ENCODE measurements around the gene FOCAD.

Gene FOCAD

GRCh38 chr9:20981486-20981885, 297.4 kb downstream of the FOCAD start:
- no peak for DNase-seq

- DNase-seq, result no peak
Measured at GRCh38 chr9:20984506-20984905, 300.4 kb downstream of the FOCAD start.

GRCh38 chr9:20985851-20986600, 302.0 kb downstream of the FOCAD start:
- DNase-seq, result no peak

DNA sequence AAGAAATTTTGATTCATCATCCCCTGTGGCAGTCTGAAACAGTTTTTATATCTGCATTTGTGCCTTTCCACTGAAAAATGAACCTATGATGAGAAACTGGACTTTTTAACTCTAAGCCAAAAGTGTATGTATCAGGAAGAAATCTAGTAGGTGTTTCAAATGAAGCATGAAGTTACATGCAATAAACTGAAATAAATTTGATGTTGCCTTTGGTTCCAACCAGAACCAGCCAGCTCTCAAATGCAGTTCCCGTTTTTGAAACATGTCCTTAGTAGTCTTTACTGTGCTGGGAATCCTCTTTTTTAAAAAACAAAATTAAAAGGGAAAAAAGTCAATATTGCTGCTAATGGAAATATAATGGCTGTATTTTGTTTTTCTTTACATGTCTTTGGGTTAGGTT, 303.5 kb downstream of the FOCAD start:
- DNase-seq, result no peak

DNA sequence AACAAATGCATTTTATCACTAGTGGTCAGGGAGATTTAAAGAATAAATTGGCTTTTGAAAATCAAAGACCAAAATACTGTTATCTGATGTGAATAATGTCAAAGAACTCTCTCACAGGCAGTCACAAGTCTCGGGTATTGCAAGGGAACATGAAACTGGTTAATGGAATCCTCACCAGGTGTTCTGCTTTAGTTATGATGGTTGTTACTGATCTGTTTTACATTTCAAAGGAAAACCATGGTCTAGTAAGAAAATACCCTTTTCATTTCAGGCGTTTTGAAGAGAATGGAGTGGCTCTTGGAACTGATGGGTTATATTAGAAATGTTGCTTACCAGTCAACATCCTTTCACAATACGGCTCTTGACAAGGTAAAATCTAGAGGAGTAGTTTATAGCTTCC, 304.0 kb downstream of the FOCAD start:
- DNase-seq, result no peak

DNA sequence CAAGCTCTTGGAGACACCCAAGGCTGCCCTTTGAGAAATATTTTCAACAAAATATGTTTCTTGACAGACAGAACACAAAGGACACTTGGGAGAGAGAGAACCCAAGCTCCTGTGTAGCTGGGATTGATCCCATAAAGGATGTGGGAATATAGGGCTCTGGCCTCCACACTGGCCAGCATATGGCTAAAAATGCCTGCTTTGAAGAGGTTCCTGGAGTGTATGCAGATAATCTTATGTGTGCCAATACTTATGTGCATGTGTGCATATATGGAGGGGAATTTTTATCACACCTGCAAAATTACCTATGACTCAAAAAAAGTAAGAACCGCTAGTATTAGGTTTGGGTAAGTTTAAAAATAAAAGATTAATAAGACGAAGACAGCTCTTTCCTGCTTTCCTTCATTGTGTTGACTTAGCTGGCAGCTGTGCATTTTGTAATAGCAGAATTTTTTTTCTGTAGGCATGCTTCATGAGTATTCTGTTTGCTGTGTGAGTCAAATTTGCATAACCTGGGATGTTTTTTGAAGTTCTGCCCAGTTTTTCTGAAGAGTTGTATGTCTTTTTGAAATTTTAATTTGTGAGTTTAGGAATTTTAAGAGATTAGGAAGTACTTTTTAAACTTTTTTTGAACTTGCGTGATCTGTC, 304.7 kb downstream of the FOCAD start:
- no peak for DNase-seq

DNA sequence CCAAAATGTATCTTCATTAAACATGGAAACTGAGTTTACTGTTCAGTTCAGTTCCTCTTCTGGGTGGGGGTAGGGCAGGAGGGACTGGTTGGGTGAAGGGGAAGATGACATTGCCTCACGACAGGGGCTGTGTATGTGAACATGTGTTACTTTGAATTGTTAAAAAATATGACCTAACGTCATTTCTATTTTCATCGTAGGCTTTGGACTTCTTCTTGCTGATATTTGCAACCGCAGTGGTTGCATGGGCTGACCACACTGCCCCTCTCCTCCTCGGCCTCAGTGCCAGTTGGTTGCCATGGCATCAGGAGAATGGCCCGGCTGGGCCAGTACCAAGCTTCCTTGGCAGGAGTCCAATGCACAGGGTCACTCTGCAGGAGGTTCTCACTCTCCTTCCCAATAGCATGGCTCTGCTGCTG, 305.9 kb downstream of the FOCAD start:
- DNase-seq, result no peak

DNA sequence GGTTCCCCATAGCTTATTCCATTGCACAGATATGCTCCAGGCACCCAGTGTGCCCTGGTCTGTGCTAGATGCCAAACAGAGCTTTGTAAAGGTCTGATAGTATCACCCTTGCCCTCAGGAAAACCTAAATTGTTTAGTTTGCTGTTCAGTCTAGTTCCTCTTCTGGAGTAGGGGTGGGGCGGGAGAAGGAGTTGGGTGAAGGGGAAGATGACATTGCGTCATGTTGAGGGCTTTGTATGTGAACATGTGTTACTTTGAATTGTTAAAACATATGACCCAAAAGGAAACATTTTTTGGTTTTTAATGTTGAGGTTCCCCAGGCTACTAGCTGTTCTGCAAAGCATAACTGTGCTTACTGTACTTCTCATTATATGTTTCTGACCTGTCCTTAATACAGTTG, 306.8 kb downstream of the FOCAD start:
- no peak for DNase-seq

- no peak for DNase-seq
Measured at GRCh38 chr9:20994486-20994885, 310.4 kb downstream of the FOCAD start.

DNA sequence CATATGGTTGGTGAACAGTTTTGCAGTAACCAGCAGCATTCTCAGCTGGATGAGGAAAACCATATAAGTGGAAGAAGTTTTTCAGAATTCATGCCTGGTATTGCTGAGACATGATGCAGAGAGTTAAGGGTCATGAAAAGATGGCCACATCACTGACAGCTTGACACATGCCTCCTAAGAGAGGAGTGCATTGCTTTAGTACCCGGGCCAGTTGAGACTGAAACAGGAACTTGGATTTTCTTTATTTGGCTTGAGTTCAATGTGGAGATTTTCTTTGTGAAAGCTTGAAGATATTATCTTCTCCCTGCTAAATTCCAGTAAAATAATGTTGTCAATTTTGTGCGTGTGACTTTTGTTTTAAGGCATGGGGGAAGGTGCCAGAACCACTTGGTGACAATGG, 311.6 kb downstream of the FOCAD start:
- no peak for DNase-seq

DNA sequence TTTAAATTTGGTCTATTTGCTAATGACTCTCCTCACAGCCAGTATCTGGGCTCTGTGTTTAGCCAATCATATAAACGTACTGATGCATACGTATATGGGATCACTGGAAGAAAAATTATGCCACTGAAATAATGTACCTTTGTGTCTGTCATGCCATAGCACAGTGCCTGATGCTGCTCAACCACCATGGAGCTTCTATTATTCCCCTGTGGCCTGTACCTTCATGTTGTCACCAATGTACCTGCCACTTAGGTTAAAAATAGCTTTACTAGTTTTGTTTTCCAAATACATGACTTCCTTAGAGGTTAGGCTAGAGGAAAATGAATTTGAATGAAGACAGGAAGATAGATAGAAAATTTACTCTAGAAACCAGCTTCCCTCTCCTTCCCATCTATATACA, 312.8 kb downstream of the FOCAD start:
- no peak for DNase-seq

DNA sequence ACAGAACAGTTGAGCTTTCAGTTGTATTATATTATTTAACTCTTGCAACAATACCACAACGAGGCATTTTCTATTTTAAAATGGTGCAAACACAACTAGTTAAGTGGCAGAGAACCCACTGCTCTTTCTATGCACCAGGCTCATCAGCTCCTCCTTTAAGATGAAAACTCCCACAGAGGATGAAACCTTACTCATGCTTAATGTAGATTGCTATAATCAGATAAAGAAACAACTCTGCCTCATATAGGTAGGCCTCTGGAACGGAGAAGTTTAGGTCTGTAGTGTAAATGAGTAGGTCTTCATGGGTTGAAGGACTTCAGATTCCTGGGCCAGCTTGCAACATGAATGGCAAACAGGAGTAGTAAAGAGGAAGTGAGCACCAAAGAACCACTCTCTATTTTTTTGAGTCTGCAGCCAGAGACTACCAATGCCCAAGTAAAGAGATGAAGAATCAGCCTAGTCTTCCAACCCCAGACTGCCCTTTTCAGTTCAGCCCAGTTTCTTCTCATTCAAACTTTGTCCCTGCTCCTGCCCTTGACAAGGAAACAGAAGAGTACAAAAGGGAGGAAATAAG, 313.5 kb downstream of the FOCAD start:
- no peak for DNase-seq

DNA sequence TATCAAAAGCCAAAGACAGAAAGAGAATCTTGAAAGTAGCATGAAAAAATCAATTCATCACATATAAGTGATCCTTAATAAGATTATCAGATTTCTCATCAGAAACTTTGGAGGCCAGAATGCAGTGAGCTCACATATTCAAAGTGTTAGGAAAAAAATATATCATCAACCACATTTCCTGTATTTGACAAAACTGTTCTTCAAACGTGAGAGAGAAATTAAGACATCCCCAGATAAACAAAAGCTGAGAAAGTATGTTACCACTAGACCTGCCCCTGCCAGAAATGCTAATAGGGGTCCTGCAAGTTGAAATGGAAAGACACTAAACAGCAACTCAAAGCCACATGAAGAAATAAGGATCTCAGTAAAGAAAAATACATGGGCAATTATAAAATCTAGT, 317.5 kb downstream of the FOCAD start:
- DNase-seq, result no peak

DNA sequence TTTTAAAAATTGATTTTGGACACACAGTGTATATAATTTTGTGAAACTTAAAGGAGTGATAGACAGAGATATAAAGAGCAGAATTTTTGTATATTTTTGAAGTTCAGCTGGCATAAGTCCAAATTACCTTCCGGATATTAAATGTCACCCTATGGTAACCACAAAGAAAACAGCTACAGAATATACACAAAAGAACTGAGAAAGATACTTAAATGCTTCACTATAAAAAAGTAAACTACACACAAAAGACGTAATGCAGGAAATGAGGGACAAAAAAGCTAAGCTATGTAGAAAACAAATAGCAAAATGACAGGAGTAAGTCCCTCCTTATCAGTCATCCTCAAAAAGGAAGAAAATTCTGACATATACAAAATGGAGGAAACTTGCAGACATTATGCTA, 318.0 kb downstream of the FOCAD start:
- DNase-seq, result no peak

- DNase-seq, result no peak
Measured at GRCh38 chr9:21015129-21015815, 331.2 kb downstream of the FOCAD start.

DNA sequence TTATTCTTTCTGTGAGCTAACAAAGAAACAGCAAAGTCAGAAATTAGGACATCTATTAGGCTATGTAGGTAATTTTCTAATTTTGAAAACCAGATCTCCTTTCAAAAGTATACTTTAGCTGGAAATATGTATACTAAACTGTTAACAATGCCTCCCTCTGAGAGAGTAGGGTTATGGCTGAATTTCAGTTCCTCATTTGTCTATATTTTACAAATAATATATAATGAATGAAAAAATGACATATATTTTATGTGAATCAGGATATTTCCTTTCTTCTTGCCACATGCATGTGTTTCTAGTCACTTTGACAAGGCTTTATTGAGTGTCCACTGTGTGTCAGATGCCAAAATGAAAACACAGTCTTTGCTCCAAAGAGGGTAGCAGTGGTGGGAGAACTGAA, 331.9 kb downstream of the FOCAD start:
- DNase-seq, result no peak

GRCh38 chr9:21016701-21017491, 332.8 kb downstream of the FOCAD start:
- no peak for DNase-seq

DNA sequence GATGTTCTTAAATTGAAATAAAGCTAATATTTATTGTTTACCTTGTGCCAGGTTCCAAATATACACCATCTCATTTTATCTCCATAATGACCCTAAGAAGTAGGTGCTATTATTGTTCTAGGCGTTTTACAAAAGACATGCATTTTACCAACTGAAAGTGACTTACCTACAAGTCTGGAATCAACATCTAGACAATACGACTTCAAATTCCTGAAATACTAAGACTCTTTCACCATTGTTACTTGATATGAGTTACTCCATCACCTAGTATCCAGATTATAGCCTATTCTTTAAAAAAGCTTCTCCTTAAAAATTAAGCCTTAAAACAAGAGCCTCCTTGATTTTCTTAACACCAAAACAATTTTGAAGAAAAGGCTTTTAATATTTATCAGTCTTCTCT, 334.1 kb downstream of the FOCAD start:
- no peak for DNase-seq

- no peak for DNase-seq
Measured at GRCh38 chr9:21023861-21024260, 339.8 kb downstream of the FOCAD start.

DNA sequence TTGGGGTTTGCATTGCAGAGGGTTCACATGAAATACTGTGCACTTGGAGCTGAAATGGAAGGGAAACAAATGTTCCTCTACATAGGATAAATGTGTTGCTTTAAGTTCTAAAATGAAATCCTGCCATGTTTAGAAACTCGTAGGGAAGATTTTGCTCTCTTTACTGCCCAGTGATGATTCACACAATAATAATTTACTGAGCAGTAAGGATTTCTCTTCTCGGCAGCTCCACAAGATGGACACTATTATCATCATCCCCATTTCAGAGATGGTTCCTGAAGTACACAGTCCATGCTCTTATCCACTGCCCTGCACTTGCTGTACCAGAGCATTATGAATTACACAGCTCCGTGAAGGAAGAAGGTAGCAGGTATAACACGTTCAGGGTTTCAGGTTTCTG, 343.2 kb downstream of the FOCAD start:
- DNase-seq, result no peak

- DNase-seq, result no peak
Measured at GRCh38 chr9:21028466-21028865, 344.4 kb downstream of the FOCAD start.

GRCh38 chr9:21029661-21030060, 345.6 kb downstream of the FOCAD start:
- DNase-seq, result no peak

Data from activated CD4-positive, alpha-beta T cell treated with anti-CD3 and anti-CD28 coated beads for 1 hour (primary cell).